H7 (cell line): ENCODE measurements around the gene RNF14. TPM values are rescaled to one million over a fixed set of nuclear protein-coding genes. Genes with fewer than 3 reads are reported as not detected.
A peak's percentile ranks its signal among the peaks of the same experiment; 100 is the strongest.

ENCODE experiments used
- DNase-seq: peaks from one replicate; pipeline ENCODE4 v3.0.0; 2012
- H3K27me3 ChIP-seq: 2 replicates; pipeline ENCODE4 v1.6.0; 2011; ENCODE audit warnings: mild to moderate bottlenecking, low read length; ENCODE audit not compliant: control insufficient read depth, insufficient read depth
- H3K36me3 ChIP-seq: replicated peaks from 2 replicates; pipeline ENCODE4 v1.5.1; 2011; ENCODE audit warnings: low read length; ENCODE audit not compliant: control insufficient read depth, insufficient read depth
- H3K4me3 ChIP-seq: 2 replicates; pipeline ENCODE4 v1.5.1; 2011; ENCODE audit warnings: low read depth, mild to moderate bottlenecking, control low read depth, low read length, moderate library complexity; ENCODE audit not compliant: insufficient read depth
- total RNA-seq: library from RNA; depleted of rRNA; stranded (reverse); fragments of >200 nt; shearing (Covaris generic); gene quantifications from 2 replicates; pipeline ENCODE4 v1.2.3, GENCODE V29; 2014

Gene RNF14
- total RNA-seq, 1 experiment from 2014 or later: 52.3 TPM

DNA sequence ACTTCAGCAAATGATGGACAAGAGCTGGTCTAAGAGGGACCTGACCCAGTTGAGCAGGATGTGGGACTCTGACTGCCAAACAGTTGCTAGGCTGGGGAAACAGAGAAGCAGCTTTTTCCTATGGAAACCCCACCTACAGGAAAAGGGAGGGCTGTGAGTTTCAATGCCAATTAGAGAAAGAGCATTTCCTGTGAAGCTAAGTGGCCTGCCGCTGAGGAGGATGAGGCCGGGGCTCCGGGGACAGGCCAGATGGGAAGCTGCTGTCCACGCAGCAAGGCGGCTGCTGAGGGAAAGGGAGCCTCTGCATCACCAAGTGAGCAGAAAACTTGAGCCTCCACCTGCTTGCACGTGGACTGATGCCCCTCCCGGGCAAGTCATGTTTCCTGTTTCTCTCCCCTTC, 10.8 kb upstream of the RNF14 start, which contains the start of gene PCDH12:
TSS of gene PCDH12 (minus strand) at position 90 of the 400 bp plus-strand sequence. CDS start 351 bp downstream, outside the sequence.
- Histone ChIP-seq H3K36me3 (no peaks in the 10 kb centered on the region), H3K4me3 (no peak within 1 kb of the TSS), H3K27me3 (no peaks in the 10 kb centered on the region)
- DNase-seq: peak; percentile 54

DNA sequence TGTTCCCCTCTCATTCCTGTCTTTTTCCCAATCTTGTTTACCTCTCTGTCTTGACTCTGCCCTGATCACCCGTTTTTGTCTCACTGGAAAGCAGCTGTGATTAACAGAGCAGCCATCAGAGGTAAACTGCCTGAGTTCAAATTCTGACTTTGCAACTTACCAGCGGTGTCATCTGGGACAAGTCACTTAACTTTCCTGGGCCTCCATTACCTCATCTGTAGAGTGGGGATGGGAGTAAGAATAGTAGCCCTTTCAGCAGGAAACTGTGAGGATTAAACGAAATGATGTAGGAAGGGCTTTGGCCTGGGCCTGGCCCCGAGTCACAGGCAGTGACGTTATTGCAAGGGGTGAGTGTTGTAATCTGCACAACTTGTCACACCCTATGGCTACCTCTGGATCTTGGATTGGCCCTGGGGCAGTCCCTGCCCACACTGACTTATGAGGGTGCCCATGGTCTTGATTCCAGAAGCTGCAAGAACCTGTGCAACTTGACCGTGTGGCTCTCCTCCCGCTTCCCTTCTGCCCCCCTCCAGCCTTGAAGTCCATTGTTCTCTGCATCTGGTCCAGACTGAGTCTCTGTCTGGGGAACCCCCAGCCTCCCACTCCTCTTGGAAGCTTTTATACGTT, 10.2 kb upstream of the RNF14 start:
- peak; percentile 13 for DNase-seq
- Histone ChIP-seq H3K4me3 (no peak overlapping the region), H3K27me3 (no peaks in the 10 kb centered on the region), H3K36me3 (no peaks in the 10 kb centered on the region)

DNA sequence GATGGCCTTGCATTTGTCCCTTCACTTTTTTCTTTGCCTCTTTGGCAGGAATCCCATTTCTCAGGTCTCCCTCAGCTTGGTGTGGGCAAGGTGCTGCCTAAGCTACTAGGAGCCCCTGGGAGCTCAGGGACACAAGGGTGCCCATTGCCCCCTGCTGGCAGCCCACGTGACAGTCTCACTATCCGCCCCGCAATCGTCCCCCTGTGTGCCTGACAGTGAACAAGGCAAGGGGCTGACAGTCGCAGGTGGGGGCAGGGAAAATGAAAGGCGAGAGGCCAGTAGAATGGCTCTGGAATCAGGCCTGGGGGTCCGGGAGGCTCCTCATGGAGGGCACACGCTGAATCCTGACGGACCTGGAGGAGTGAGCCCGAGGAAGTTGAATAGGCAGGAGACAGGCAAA, 8.9 kb upstream of the RNF14 start:
- Histone ChIP-seq H3K27me3 (no peaks in the 10 kb centered on the region), H3K4me3 (no peak overlapping the region), H3K36me3 (no peaks in the 10 kb centered on the region)
- DNase-seq: peak; percentile 35

DNA sequence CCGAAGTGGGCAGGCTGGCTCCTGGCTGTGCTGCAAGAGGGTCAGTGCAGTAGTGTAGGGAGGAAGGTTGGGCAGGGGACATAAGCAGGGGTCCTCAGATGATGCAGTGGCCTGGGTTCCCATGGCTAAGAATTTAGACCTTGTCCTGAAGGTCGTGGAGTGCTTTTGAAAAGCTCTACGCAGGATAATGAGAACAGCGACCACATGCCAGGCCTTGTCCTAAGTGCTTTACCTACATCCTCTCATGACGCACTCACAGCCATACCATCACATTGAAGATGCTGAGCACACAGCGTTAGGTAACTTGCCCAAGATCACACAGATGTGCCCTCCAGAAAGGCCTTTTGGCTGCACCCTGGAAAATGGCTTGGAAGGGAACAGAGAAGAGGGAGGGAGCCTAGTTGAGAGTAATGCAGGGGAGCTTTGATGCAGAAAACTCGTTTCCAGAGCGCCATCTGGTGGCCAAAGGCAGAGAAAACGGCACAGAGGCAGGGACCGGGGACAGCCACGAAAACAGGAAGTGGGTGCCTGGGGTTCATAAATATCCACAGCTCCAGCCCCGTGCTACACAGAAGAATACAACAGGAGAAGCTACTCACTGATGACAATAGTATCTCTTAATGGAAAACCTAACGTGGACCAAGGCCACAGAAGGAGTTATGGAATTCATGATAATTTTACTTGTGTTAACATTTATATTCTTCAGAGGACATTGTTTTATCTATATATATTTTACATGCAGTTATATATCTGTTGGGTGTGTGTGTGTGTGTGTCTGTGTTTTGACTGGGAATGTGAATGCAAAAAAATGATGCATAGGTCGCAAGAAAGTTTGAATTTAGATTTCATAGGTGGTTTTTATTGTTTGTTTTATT, 8.2 kb upstream of the RNF14 start:
- DNase-seq: peak; percentile 90
- H3K4me3 ChIP-seq: no peak overlapping the region
- no peaks in the 10 kb centered on the region for H3K36me3 ChIP-seq
- H3K27me3 ChIP-seq: no peaks in the 10 kb centered on the region

DNA sequence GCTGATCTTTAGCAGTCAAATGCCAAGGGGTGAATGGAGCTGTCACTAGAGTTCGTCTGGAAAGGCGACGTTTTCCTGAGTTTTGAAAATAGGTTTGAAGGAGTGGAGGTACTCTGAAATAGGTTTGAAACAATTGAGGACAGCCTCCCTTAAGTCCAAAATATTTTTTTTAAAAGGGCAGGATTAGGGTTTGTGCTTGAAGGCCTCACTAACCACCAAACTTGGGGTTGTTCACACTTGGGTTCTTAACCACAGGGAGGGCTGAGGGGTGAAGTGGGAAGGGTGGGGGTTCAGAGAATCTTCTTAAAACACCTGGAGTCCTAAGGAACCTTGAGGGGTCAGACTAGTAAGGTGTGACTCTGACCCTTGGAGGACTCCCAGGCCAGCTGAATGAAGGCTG, 7.4 kb upstream of the RNF14 start:
- DNase-seq: no peak
- H3K27me3 ChIP-seq: no peaks in the 10 kb centered on the region
- H3K4me3 ChIP-seq: no peak overlapping the region
- no peaks in the 10 kb centered on the region for H3K36me3 ChIP-seq

DNA sequence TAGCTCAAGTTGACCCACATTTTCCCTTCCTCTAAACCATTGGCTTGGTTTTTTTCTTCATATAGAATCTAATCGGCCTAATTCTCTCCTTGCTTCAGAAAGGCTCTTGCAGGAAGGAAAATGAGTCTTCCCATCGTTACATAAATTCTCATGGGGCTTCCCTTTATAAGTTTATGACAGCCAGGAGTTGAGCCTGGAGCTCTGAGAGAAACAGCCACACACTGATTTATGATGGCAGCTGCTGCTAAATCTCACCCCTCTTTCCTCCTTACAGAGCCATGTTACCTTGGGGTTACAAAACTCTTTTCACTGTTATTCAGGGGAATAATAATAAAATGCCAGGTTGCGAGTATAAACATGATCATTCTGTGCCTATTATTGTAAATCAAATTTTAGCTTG, 5.2 kb upstream of the RNF14 start:
- Histone ChIP-seq H3K27me3 (no peaks in the 10 kb centered on the region), H3K36me3 (no peaks in the 10 kb centered on the region), H3K4me3 (no peak overlapping the region)
- no peak for DNase-seq

DNA sequence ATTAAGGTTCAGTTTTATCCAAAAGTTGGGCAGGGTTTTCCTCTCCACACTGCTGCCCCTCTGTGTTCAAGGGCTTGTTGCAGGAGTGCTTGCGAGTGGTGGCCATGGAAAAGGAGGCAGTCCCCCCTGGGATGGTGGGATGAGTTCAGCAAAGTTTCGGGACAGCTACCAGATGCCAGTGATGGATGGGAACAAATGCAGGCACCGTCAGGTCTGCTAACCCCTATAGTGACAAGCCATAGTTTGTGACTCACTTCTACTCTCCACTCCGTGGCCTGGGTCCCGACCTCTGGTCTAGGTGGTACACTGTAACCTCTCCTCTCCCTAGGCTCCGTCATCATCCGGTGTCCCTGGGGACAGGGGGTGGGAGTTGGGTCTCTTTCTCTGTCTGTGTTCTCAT, 3.8 kb upstream of the RNF14 start:
- Histone ChIP-seq H3K36me3 (no peaks in the 10 kb centered on the region), H3K27me3 (no peaks in the 10 kb centered on the region), H3K4me3 (no peak overlapping the region)
- DNase-seq: no peak

DNA sequence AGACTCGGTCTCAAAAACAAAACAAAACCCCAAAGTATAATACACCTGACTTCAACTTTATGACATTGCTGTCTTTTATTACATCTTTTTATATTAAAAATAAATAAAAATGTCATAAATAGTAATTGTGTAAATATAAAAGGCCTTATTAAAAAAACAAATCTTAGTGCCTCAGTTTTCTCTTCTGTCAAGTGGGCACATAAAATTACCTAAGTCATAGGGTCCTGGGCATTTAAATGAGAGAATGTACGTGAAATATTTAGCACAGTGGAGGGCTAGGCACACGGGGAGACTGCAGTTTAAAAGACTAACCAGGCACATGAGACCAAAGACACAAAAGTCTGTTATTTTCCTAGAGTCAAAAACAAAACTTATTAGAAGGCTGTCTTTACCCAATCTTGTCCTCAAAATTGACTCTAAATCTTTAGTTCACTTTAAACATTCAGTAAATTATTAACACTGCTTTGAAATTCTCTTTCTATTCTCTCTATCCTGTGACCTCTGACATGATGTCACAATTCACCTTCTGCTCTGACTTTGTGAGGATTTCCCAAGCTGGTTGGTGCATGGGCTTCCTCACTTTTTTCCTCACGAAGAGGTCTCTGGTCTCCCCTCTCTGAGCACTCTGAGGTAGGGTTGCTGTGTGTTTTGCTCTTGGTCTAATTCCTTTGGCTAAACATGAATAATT, 2.5 kb upstream of the RNF14 start:
- Histone ChIP-seq H3K36me3 (no peaks in the 10 kb centered on the region), H3K27me3 (no peaks in the 10 kb centered on the region)
- no peak for DNase-seq

DNA sequence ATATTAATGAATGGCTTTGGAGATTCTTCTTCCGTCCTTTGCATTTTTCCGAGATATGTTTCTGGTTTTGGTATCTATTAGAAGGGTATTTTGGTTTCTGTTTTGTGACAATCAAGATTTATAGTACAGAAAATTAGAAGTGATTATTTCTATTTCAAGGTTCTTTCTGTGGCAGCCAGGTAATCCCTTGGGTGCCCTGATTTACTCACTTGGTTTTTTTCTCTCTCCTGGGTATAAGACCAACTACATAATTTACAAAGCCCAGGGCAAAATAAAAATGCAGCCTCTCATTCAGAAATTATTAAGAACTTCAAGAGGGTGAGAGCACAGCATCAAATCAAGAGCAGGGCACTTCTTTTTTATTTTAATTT, 2.0 kb upstream of the RNF14 start:
- no peak for DNase-seq
- Histone ChIP-seq H3K4me3 (no peak overlapping the region), H3K36me3 (no peaks in the 10 kb centered on the region), H3K27me3 (no peaks in the 10 kb centered on the region)

More for the DNA sequence above, 2.5 kb upstream of the RNF14 start:
- no peak overlapping the region for H3K4me3 ChIP-seq

DNA sequence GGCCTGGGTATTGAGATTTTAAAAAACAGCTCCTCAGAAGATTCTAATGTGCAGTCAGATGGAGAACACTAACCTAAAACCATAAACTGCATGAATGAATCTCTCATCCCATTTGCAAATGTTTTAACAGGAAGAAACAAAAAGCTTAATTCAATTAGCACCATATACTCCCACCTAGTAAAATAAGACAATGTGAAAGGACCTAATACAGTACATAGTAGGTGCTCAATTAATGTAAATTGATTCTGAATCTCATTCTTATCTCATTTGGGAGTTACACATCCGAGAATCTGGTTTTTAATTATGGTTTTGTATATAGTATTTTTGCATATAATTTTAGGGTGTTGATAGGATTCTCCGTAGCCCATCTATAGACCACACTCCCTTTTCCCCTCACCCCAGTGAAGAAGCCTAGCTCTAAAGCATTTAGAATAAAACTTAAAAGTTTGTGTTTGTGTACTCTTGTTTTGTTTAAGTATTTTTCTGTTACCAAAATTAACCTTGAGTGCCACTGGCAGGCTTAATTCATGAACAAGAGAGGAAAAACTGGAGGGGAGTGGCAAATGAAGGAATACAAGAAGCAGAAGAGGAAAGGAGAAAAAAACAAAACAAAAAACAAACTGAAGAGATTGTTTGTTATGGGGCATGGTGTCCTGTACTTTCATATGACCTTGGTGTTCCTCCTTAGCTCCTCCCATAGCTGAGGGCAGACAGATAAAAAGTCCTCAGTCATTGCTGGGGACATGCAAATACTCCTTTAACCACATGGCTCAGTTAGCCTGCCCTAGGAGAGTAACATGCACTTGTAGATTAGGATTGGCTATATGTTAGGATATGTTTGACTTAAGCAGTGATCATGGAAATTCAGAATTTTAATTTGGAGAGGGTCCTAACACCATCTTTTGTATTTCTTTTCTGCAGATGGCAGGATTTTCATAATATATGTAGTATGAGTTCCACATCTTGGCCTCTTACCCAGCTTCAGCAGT, 1.2 kb downstream of the RNF14 start:
- Histone ChIP-seq H3K4me3 (peak overlapping the region; percentile 91), H3K27me3 (no peaks in the 10 kb centered on the region), H3K36me3 (peaks cover 2% of the 10 kb centered on the region)
- DNase-seq: peak; percentile 37

DNA sequence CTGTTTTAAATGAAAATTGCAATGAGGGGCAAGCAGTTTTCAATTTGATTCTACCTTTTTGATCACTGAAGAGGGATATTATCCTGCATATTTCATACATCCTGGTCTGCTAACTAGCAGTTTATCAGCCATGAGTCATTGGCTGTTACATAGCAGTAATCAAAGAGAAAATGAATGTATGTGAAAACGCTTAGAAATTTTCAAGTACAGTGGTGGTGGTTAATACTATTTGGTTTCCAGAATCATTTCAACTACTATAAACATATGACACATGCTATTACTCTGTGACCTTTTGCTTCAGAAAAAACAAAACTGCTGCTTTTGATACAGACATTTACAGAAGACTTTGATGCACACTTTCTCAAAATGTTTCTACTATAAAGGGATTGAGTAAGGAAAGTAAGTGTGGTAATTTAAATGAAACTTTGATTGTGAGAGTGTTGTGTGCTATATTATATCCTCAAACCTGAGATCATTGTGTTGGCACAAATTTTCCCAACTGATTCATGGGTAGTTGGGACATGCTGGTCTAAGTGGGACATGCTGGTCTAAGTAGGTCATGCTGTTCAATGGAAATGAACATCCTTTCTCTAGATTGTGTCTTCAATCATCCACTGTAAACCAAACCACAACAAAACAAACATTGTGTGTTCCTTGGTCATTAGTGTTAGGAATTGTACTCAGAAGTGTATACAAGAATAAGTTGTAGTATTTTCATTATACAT, 5.1 kb downstream of the RNF14 start:
- H3K36me3 ChIP-seq: peaks cover 6% of the 10 kb centered on the region
- no peaks in the 10 kb centered on the region for H3K27me3 ChIP-seq
- no peak overlapping the region for H3K4me3 ChIP-seq
- no peak for DNase-seq

DNA sequence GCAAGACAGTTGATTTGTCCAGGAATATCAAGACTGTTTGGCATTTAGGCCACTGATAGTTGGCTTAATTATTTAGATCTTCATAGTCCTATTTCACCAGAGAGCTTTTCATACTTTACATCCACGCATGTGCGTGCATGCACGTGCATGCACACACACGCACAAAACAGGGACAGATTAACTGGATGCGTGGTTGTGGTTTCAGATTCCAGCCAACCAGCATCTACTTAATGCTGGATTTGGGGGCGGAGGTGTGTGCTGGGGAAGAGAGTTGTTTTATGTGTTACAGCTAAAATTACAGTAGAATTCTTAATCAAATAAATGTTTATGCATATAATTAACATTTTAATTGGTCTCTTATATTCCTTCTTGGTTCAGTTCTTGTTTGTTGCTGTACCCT, 7.3 kb downstream of the RNF14 start:
- Histone ChIP-seq H3K36me3 (peaks cover 11% of the 10 kb centered on the region), H3K4me3 (no peak overlapping the region), H3K27me3 (no peaks in the 10 kb centered on the region)
- no peak for DNase-seq

DNA sequence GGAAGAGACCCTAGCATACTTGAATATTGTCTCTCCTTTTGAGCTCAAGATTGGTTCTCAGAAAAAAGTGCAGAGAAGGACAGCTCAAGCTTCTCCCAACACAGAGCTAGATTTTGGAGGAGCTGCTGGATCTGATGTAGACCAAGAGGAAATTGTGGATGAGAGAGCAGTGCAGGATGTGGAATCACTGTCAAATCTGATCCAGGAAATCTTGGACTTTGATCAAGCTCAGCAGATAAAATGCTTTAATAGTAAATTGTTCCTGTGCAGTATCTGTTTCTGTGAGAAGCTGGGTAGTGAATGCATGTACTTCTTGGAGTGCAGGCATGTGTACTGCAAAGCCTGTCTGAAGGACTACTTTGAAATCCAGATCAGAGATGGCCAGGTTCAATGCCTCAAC, 9.5 kb downstream of the RNF14 start:
- Histone ChIP-seq H3K36me3 (peaks cover 12% of the 10 kb centered on the region), H3K4me3 (no peak overlapping the region), H3K27me3 (no peaks in the 10 kb centered on the region)
- DNase-seq: no peak
